OCI-LY7 (cell line): ENCODE measurements around the gene PARD6G. TPM values are rescaled to one million over a fixed set of nuclear protein-coding genes. Genes with fewer than 3 reads are reported as not detected.
"Not testable (repeated sequence)": the region's sequence is repeated elsewhere in the genome, so short reads cannot be mapped to it uniquely, and the experiment has no call there.

Experiments used
- BruUV-seq: library from RNA; stranded (reverse); fragments of 400-500 nt; replicated peaks from 2 replicates; lab custom pipeline; 2021; lab: Mats Ljungman, UMichigan
- CTCF ChIA-PET: fragments of 300-600 bp; sonication (Branson Sonifier 250); formaldehyde crosslinking; loops from one replicate; lab custom pipeline; 2022; ENCODE audit warnings: antibody characterized with exemption; ENCODE audit not compliant: unreplicated experiment; lab: Charles Lee
- POLR2A ChIA-PET: fragments of 300-600 bp; sonication (Branson Sonifier 250); formaldehyde crosslinking; loops from one replicate; lab custom pipeline; 2022; ENCODE audit warnings: antibody characterized with exemption; lab: Charles Lee
- DNase-seq: peaks from one replicate; pipeline ENCODE4 v3.0.0-alpha.2; 2015; ENCODE audit warnings: low spot score
- H2AFZ ChIP-seq: fragments of 200-600 bp; sonication (generic), shearing (Covaris generic); 2 replicates; pipeline ENCODE4 v1.6.1; 2014; ENCODE audit warnings: mild to moderate bottlenecking, antibody characterized with exemption, low read length, moderate library complexity
- H3K27ac ChIP-seq: fragments of 200-600 bp; sonication (generic); 2 replicates; pipeline ENCODE4 v1.5.1; 2014; ENCODE audit warnings: mixed run types, low read depth, mild to moderate bottlenecking, moderate library complexity, low read length, inconsistent platforms; ENCODE audit not compliant: poor library complexity, severe bottlenecking
- H3K36me3 ChIP-seq: fragments of 200-600 bp; sonication (generic); 2 replicates; pipeline ENCODE4 v1.6.1; 2014; ENCODE audit warnings: mild to moderate bottlenecking, antibody characterized with exemption, low read length, moderate library complexity, mixed read lengths; ENCODE audit not compliant: insufficient read depth
- H3K4me1 ChIP-seq: fragments of 200-600 bp; sonication (generic); 2 replicates; pipeline ENCODE4 v1.5.1; 2014; ENCODE audit warnings: mild to moderate bottlenecking, low read length; ENCODE audit not compliant: insufficient read depth, poor library complexity, severe bottlenecking
- H3K4me2 ChIP-seq: fragments of 200-600 bp; sonication (generic); 2 replicates; pipeline ENCODE4 v1.6.1; 2014; ENCODE audit warnings: mild to moderate bottlenecking, low read length
- H3K4me3 ChIP-seq: fragments of 200-600 bp; sonication (generic); 2 replicates; pipeline ENCODE4 v1.5.1; 2014; ENCODE audit warnings: mild to moderate bottlenecking, low read depth, low read length; ENCODE audit not compliant: poor library complexity, severe bottlenecking
- H3K79me2 ChIP-seq: fragments of 200-600 bp; sonication (generic); 2 replicates; pipeline ENCODE4 v1.6.1; 2016; ENCODE audit warnings: low read depth, mild to moderate bottlenecking, low read length, moderate library complexity, mixed read lengths; ENCODE audit not compliant: insufficient read depth
- H3K9me2 ChIP-seq: fragments of 200-600 bp; sonication (generic); 2 replicates; pipeline ENCODE4 v1.6.1; 2016; ENCODE audit warnings: mild to moderate bottlenecking, low read length, mixed read lengths; ENCODE audit not compliant: insufficient read depth
- H3K9me3 ChIP-seq: fragments of 200-600 bp; sonication (generic); 2 replicates; pipeline ENCODE4 v1.6.1; 2014; ENCODE audit warnings: mild to moderate bottlenecking, mixed run types, low read length, mixed read lengths
- H4K20me1 ChIP-seq: fragments of 200-600 bp; sonication (generic); 2 replicates; pipeline ENCODE4 v1.6.1; 2014; ENCODE audit warnings: mild to moderate bottlenecking, antibody characterized with exemption, low read length, moderate library complexity, mixed read lengths; ENCODE audit not compliant: insufficient read depth
- EZH2phosphoT487 ChIP-seq: fragments of 200-600 bp; sonication (generic); IDR thresholded peaks from 2 replicates; pipeline ENCODE4 v1.6.1; 2018; ENCODE audit warnings: low read depth, borderline replicate concordance, mild to moderate bottlenecking, mixed run types, antibody characterized with exemption, low read length, moderate library complexity, mixed read lengths
- intact Hi-C: fragments of 100-400 bp; cut with micrococcal nuclease; formaldehyde crosslinking; loops from one replicate; pipeline ENCODE4 v1.10.0; 2022; ENCODE audit not compliant: unreplicated experiment
- total RNA-seq, 2 experiments: library from RNA; depleted of rRNA in 1 of 2; stranded (reverse); fragments of >200 nt in 1 of 2; shearing (Covaris generic) in 1 of 2; gene quantifications; 2 replicates each; pipeline ENCODE4 v1.2.3, GENCODE V29; 2014 to 2022
- TF ChIP-seq, protein P1 (sequence below): fragments of 200-600 bp; sonication (generic); conservative IDR thresholded peaks from 2 replicates; pipeline ENCODE4 v1.5.1; 2014; ENCODE audit warnings: mild to moderate bottlenecking, antibody characterized with exemption, low read length, moderate library complexity, mixed read lengths

The PARD6G gene
- total RNA-seq, 2 experiments from 2014 or later = 0.03 TPM; not detected in 1

DNA sequence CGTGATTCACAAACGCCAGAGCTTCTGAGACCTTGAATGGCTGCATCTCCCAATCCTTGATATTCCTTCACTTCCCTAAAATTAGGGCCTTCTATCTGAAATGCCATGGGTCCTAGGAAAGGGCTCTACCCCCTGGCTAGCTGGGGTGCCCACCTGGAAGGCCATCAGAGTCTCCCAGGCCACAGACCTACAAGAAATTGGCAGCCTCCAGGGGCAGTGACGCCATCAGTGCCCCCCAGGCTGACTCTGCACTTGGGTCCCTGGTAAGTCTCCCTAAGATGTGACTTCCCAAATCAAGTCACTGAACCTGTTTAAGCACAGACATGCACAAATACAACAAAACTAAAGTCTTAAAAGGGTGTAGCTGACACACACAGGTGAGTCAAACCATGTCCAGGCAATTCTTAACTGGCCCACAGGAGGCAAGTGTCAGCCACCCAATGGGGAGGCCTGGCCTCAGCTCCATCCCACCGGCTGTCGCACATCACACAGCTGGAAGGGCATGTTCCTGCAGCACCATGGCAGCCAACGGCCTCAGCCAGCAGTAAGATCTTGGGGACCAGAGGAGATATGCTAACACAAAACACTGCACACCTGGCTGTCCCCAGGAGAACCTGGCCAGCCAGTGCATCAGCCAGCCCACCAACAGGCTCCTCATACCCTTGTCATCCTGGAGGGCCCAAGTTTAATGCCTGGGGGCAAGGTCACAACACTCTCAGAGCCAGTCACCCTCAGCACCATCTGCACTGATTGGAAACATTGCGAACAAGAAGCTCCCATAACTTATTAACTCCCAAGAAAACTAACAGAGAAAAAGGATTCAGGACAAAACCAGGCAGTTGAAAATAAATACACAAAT lies 5.2 kb downstream of the PARD6G start:
- Histone ChIP-seq H3K9me2 (no peaks in the 10 kb centered on the region), H3K4me1 (no peaks in the 10 kb centered on the region), H3K36me3 (no peaks in the 10 kb centered on the region), H3K4me3 (no peak overlapping the region), H3K9me3 (no peaks in the 10 kb centered on the region), H3K4me2 (no peak overlapping the region), H2AFZ (no peak overlapping the region), H3K27ac (no peak overlapping the region), H4K20me1 (no peaks in the 10 kb centered on the region), H3K79me2 (no peaks in the 10 kb centered on the region)
- POLR2A ChIA-PET = no interaction called here
- TF ChIP-seq, protein P1, sequence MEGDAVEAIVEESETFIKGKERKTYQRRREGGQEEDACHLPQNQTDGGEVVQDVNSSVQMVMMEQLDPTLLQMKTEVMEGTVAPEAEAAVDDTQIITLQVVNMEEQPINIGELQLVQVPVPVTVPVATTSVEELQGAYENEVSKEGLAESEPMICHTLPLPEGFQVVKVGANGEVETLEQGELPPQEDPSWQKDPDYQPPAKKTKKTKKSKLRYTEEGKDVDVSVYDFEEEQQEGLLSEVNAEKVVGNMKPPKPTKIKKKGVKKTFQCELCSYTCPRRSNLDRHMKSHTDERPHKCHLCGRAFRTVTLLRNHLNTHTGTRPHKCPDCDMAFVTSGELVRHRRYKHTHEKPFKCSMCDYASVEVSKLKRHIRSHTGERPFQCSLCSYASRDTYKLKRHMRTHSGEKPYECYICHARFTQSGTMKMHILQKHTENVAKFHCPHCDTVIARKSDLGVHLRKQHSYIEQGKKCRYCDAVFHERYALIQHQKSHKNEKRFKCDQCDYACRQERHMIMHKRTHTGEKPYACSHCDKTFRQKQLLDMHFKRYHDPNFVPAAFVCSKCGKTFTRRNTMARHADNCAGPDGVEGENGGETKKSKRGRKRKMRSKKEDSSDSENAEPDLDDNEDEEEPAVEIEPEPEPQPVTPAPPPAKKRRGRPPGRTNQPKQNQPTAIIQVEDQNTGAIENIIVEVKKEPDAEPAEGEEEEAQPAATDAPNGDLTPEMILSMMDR = no peak
- TF ChIP-seq EZH2phosphoT487 = no peak
- intact Hi-C loops = no loop called here
- CTCF ChIA-PET = no interaction called here
- BruUV-seq = no TSS peak
- DNase-seq = no peak

DNA sequence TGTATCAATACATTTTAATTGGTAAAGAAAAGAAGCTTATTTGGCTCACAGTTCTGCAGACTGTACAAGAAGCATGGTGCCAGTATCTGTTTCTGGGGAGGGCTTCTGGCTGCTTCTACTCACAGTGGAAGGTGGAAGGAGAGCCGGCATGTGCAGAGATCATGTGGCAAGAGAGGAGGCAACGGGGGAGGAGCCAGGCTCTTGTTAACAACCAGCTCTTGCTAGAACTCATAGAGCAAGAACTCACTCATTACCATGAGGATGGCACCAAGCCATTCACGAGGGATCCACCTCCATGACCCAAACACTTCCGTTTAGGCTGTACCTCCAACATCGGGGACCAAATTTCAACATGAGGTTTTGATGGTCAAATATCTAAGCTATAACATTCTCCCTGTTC lies 7.5 kb downstream of the PARD6G start:
- no peak overlapping the region for H3K4me3 ChIP-seq
- CTCF ChIA-PET = no interaction called here
- H3K9me3 ChIP-seq = no peaks in the 10 kb centered on the region
- H3K9me2 ChIP-seq = no peaks in the 10 kb centered on the region
- POLR2A ChIA-PET = no interaction called here
- BruUV-seq = no TSS peak
- no peak overlapping the region for H3K27ac ChIP-seq
- H3K36me3 ChIP-seq = no peaks in the 10 kb centered on the region
- no peaks in the 10 kb centered on the region for H4K20me1 ChIP-seq
- no peak overlapping the region for H2AFZ ChIP-seq
- intact Hi-C loops = no loop called here
- no peaks in the 10 kb centered on the region for H3K79me2 ChIP-seq
- H3K4me1 ChIP-seq = no peaks in the 10 kb centered on the region
- no peak for DNase-seq
- TF ChIP-seq, protein P1 = no peak
- no peak for TF ChIP-seq EZH2phosphoT487
- no peak overlapping the region for H3K4me2 ChIP-seq

DNA sequence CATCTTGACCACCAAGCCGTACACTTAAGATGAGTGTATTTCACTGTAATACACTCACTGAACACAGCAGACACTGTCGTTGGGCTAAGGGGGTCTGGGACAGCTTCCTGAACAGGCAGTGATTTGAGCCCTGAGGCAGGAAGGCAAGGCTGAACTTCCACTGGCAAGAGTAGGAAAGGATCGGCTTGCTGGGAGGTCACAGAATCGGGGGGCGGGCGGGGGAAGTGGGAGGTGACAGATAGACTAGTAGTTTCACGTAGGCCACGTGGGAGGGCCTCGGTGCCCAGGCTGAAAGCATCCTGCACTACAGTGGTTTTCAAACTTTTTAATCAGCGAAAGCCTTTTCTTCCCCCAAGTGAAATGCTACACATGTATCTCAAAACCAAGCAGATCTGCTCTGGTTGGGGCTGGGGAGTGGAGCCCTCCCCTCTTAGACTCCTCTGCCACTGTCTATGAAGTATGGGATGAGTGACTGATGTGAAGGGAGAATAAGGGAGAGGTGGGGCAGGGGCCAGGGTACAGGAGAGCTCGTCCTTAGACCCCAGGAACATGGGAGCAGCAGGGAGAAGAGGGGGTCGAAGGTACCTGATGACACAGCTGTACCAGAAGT lies 8.6 kb downstream of the PARD6G start:
- no peak overlapping the region for H3K27ac ChIP-seq
- H3K9me2 ChIP-seq = no peaks in the 10 kb centered on the region
- H3K4me2 ChIP-seq = no peak overlapping the region
- no peaks in the 10 kb centered on the region for H4K20me1 ChIP-seq
- no peaks in the 10 kb centered on the region for H3K79me2 ChIP-seq
- POLR2A ChIA-PET = no interaction called here
- no peak for TF ChIP-seq EZH2phosphoT487
- TF ChIP-seq, protein P1 = no peak
- H2AFZ ChIP-seq = no peak overlapping the region
- intact Hi-C loops = no loop called here
- H3K4me3 ChIP-seq = no peak overlapping the region
- BruUV-seq = no TSS peak
- no peaks in the 10 kb centered on the region for H3K4me1 ChIP-seq
- H3K36me3 ChIP-seq = no peaks in the 10 kb centered on the region
- CTCF ChIA-PET = no interaction called here
- H3K9me3 ChIP-seq = no peaks in the 10 kb centered on the region
- DNase-seq = no peak

DNA sequence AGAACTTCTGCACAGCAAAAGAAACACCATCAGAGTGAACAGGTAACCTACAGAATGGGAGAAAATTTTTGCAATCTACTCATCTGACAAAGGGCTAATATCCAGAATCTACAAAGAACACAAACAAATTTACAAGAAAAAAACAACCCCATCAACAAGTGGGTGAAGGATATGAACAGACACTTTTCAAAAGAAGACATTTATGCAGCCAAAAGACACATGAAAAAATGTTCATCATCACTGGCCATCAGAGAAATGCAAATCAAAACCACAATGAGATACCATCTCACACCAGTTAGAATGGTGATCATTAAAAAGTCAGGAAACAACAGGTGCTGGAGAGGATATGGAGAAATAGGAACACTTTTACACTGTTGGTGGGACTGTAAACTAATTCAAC lies 9.8 kb downstream of the PARD6G start:
- H3K36me3 ChIP-seq, H3K27ac ChIP-seq, H3K9me2 ChIP-seq, H3K4me3 ChIP-seq, H3K4me2 ChIP-seq, H2AFZ ChIP-seq, H4K20me1 ChIP-seq, intact Hi-C loops, CTCF ChIA-PET, POLR2A ChIA-PET, BruUV-seq, DNase-seq, H3K4me1 ChIP-seq, H3K79me2 ChIP-seq, H3K9me3 ChIP-seq: not testable (repeated sequence)
